Natural killer cell (primary cell): ENCODE results near the gene DES. TPM values are rescaled to one million over a fixed set of nuclear protein-coding genes. Genes with fewer than 3 reads are reported as not detected.

ENCODE experiments used
- ATAC-seq, 3 donors: fragments of 150-1000 bp in 2 of 3; fragments of 200-7000 bp in 1 of 3; cut with Tn5 transposase; 1 replicate in 1 of 3; 2 replicates in 2 of 3; pipeline ENCODE4 v1.10.0; 2021; ENCODE audit warnings: mild to moderate bottlenecking in 2 of 3, moderate library complexity in 2 of 3
- DNase-seq, 2 donors: peaks; one replicate each; pipeline versions ENCODE4 v3.0.0 to v3.0.0-alpha.2; 2013 to 2021; ENCODE audit warnings: mixed read lengths in 1 of 2
- H3K27ac ChIP-seq: one replicate; pipeline ENCODE4 v1.5.1; 2013; ENCODE audit warnings: mild to moderate bottlenecking, low read length
- H3K27me3 ChIP-seq: one replicate; pipeline ENCODE4 v1.6.1; 2013; ENCODE audit warnings: low read length; ENCODE audit not compliant: control insufficient read depth, insufficient read depth
- H3K36me3 ChIP-seq: one replicate; pipeline ENCODE4 v1.6.1; 2013; ENCODE audit warnings: low read length; ENCODE audit not compliant: control insufficient read depth, insufficient read depth
- H3K4me1 ChIP-seq: one replicate; pipeline ENCODE4 v1.6.1; 2013; ENCODE audit warnings: low read length; ENCODE audit not compliant: control insufficient read depth, insufficient read depth
- H3K4me3 ChIP-seq: one replicate; pipeline ENCODE4 v1.5.1; 2013; ENCODE audit warnings: low read length
- H3K9me3 ChIP-seq: one replicate; pipeline ENCODE4 v1.6.1; 2013; ENCODE audit warnings: low read length; ENCODE audit not compliant: control insufficient read depth, insufficient read depth
- H3K27ac Mint-ChIP-seq, 2 donors: one replicate each; pipeline ENCODE4 v1.8.0; 2022; ENCODE audit warnings: mild to moderate bottlenecking in 2 of 2, mixed read lengths in 2 of 2, moderate library complexity in 1 of 2
- H3K27me3 Mint-ChIP-seq, 2 donors: one replicate each; pipeline ENCODE4 v1.8.0; 2022; ENCODE audit warnings: low read depth in 2 of 2, mixed read lengths in 2 of 2
- H3K36me3 Mint-ChIP-seq: one replicate; pipeline ENCODE4 v1.8.0; 2022; ENCODE audit warnings: mixed read lengths
- H3K4me1 Mint-ChIP-seq, 2 donors: one replicate each; pipeline ENCODE4 v1.8.0; 2022; ENCODE audit warnings: mixed read lengths in 2 of 2
- H3K4me3 Mint-ChIP-seq: one replicate; pipeline ENCODE4 v1.8.0; 2022; ENCODE audit warnings: mild to moderate bottlenecking, moderate library complexity, mixed read lengths
- H3K9me3 Mint-ChIP-seq, 2 donors: one replicate each; pipeline ENCODE4 v1.8.0; 2022; ENCODE audit warnings: mixed read lengths in 2 of 2
- WGBS: methylation state at CpG from one replicate; pipeline ENCODE4 v1.1.7; 2013; ENCODE audit warnings: missing lambda C conversion rate; ENCODE audit not compliant: insufficient coverage; 5-methylcytosine and 5-hydroxymethylcytosine counted together
- intact Hi-C: fragments of 100-400 bp; cut with micrococcal nuclease; formaldehyde crosslinking; loops from one replicate; pipeline ENCODE4 v1.14.2; 2022
- total RNA-seq, 4 donors: library from RNA; stranded (reverse); fragments of 120-200 nt in 1 of 4; gene quantifications; one replicate each; pipeline versions ENCODE4 v1.2.3 to v1.2.4, GENCODE V29; 2013 to 2022
- TF ChIP-seq, protein P1 (sequence below): fragments of 200-600 bp; IDR thresholded peaks from one replicate; pipeline ENCODE4 v1.8.0; 2022; ENCODE audit warnings: antibody characterized with exemption

DES gene
- total RNA-seq, 3 donors from 2014 or later (not counting 1 experiment from before 2014, with no cell fraction given) = not detected

DNA sequence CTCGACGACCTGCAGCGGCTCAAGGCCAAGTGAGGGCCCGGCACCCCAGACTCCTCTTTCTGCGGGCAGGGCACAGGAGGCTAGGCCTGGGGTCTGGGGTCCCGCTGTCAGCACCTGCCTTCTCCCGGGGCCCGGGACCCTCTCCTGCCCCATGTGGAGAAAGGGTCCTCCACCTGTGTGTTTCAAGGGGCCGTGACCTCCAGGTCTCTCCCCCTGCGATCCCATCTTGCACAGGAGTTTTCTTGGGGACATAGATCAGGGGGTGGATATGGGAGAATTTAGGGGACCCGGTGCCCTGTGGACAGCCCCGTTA is 791 bp downstream of the DES start:
- Histone ChIP-seq H3K36me3 (no peaks in the 10 kb centered on the region), H3K9me3 (no peaks in the 10 kb centered on the region), H3K27me3 (peaks cover 5% of the 10 kb centered on the region), H3K4me3 (no peak overlapping the region), H3K27ac (no peak overlapping the region), H3K4me1 (no peaks in the 10 kb centered on the region)
- no peak for DNase-seq
- H3K27me3 Mint-ChIP-seq = peaks cover 23 to 31% of the 10 kb centered on the region in 2 donors
- H3K36me3 Mint-ChIP-seq = no peaks in the 10 kb centered on the region
- H3K4me1 Mint-ChIP-seq = peaks cover 0 to 6% of the 10 kb centered on the region in 2 donors
- H3K4me3 Mint-ChIP-seq = no peak overlapping the region
- H3K9me3 Mint-ChIP-seq = no peaks in the 10 kb centered on the region
- WGBS = 48% methylated on average over 12 of the region's 12 CpGs
- no peak overlapping the region for H3K27ac Mint-ChIP-seq
- TF ChIP-seq, protein P1, sequence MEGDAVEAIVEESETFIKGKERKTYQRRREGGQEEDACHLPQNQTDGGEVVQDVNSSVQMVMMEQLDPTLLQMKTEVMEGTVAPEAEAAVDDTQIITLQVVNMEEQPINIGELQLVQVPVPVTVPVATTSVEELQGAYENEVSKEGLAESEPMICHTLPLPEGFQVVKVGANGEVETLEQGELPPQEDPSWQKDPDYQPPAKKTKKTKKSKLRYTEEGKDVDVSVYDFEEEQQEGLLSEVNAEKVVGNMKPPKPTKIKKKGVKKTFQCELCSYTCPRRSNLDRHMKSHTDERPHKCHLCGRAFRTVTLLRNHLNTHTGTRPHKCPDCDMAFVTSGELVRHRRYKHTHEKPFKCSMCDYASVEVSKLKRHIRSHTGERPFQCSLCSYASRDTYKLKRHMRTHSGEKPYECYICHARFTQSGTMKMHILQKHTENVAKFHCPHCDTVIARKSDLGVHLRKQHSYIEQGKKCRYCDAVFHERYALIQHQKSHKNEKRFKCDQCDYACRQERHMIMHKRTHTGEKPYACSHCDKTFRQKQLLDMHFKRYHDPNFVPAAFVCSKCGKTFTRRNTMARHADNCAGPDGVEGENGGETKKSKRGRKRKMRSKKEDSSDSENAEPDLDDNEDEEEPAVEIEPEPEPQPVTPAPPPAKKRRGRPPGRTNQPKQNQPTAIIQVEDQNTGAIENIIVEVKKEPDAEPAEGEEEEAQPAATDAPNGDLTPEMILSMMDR = no peak
- ATAC-seq = no peak
- intact Hi-C loops = no loop called here

DNA sequence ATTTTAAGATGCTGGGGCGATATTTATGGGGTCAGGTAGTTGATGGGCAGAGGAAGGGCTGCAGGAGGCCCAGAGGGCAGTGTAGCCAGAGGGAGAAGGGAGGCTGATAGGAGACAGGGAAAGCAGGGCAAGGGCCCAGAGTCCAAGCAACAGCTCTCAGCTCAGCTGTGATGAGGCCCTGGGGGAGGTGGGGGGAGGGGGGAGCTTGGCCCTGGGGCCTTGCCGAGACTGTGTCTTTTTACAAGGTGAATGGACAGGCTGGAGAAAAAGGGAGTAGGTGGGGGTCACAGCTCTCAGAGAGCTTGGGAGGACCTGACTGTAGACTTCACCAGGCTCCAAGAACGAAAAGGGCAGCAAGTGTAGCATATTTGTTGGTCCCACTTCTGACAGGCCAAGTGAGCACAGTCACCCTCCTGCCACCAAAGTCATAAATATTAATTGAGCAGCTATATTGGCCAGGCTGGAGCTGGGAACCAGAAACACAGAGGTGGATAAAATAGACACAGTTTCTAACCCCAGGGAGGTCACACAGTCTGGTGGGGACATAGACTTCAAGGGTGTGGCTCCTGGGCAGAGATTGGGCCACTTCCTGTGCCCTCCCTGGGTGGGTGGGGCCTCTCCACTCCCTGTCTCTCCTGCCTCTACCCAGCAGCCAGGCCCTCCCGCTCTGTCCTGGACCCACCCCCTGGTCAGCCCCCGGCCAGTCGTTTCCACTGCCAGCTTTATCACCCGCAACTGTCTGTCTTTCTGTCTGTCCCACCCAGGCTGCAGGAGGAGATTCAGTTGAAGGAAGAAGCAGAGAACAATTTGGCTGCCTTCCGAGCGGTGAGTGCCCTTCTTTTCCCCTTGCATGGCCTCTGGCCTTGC is 1.4 kb downstream of the DES start:
- peaks cover 5% of the 10 kb centered on the region for H3K27me3 ChIP-seq
- intact Hi-C loops = no loop called here
- WGBS = 79% methylated on average over 7 of the region's 9 CpGs

DNA sequence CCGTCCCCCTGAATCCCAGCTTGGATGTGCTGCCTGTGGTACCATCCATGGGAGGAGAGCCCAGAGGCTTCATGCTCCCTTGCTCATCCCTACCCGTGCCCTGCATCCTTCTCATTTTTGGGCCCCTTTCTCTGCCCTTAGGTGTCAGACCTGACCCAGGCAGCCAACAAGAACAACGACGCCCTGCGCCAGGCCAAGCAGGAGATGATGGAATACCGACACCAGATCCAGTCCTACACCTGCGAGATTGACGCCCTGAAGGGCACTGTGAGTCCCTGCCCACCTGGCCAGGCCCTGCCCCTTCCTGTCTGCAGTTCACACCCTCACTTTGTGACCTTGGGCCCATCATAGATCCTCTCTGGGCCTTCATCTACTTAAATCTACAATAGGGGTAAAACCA is 2.5 kb downstream of the DES start:
- intact Hi-C loops = no loop called here
- H3K4me3 ChIP-seq = no peak overlapping the region
- Mint-ChIP-seq H3K36me3 (no peaks in the 10 kb centered on the region), H3K4me1 (peaks cover 0 to 6% of the 10 kb centered on the region in 2 donors), H3K27me3 (peaks cover 21 to 33% of the 10 kb centered on the region in 2 donors), H3K4me3 (no peak overlapping the region), H3K9me3 (no peaks in the 10 kb centered on the region), H3K27ac (no peak overlapping the region)
- H3K4me1 ChIP-seq = no peaks in the 10 kb centered on the region
- H3K36me3 ChIP-seq = no peaks in the 10 kb centered on the region
- no peak for ATAC-seq
- H3K27ac ChIP-seq = no peak overlapping the region
- peaks cover 7% of the 10 kb centered on the region for H3K27me3 ChIP-seq
- DNase-seq = no peak
- WGBS = 91% methylated on average over 8 of the region's 8 CpGs
- TF ChIP-seq, protein P1 = no peak
- H3K9me3 ChIP-seq = no peaks in the 10 kb centered on the region

More for the DNA sequence above, 1.4 kb downstream of the DES start:
- H3K9me3 ChIP-seq = no peaks in the 10 kb centered on the region
- ATAC-seq (no peak), DNase-seq (no peak)
- no peak overlapping the region for H3K4me3 ChIP-seq
- peaks cover 23 to 35% of the 10 kb centered on the region in 2 donors for H3K27me3 Mint-ChIP-seq
- H3K36me3 ChIP-seq = no peaks in the 10 kb centered on the region
- H3K4me1 Mint-ChIP-seq = peaks cover 0 to 6% of the 10 kb centered on the region in 2 donors
- no peaks in the 10 kb centered on the region for H3K9me3 Mint-ChIP-seq
- no peaks in the 10 kb centered on the region for H3K36me3 Mint-ChIP-seq
- no peak overlapping the region for H3K4me3 Mint-ChIP-seq
- H3K27ac ChIP-seq = no peak overlapping the region
- no peaks in the 10 kb centered on the region for H3K4me1 ChIP-seq
- TF ChIP-seq, protein P1 = no peak
- H3K27ac Mint-ChIP-seq = no peak overlapping the region
